HG02571 (cell line): ENCODE results near the gene CALN1.
"Not testable (repeated sequence)": the region's sequence is repeated elsewhere in the genome, so short reads cannot be mapped to it uniquely, and the experiment has no call there.

Experiments
- ATAC-seq: cut with Tn5 transposase; IDR thresholded peaks from one replicate; pipeline ENCODE4 v1.9.1; 2021; ENCODE audit warnings: mild to moderate bottlenecking, moderate library complexity; ENCODE audit not compliant: unreplicated experiment

Gene CALN1

DNA sequence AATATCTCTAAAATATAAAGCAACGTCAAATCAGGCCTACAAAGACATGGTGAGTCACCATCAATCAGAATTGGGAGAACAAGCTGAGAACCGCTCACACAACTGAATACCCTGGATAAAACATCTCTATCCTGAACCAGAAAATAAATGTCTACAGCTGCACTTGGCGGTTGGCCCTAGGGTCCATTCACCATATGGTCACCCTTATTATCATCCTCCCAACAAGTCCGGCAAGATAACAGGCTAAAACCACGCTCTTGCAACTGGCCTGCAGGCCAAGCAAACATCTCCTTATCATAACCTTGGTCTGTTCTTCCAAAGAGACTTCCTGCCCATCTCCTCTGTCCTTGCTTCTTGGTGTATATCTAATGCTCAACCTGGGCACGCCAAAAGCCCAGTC is 310.7 kb downstream of the CALN1 start:
- ATAC-seq = no peak

GRCh38 chr7:72099784-72100183 is 312.4 kb downstream of the CALN1 start:
- no peak for ATAC-seq

- ATAC-seq = no peak
These were observed 313.1 kb downstream of the CALN1 start for GRCh38 chr7:72098807-72099580.

DNA sequence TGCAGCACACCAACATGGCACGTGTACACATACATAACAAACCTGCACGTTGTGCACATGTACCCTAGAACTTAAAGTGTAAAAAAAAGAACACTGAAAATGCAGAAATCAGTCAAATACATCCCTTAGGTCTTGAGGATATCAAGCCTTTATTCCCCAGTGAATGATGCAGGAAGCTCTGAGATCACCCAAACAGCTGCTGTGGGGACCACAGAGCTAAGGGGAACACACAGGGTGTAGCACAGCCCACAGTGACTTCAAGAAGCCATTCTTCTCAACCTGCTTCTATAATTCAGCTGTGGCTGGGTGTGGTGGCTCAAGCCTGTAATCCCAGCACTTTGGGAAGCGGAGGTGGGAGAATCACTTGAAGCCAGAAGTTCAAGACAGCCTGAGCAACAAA is 314.9 kb downstream of the CALN1 start:
- no peak for ATAC-seq

DNA sequence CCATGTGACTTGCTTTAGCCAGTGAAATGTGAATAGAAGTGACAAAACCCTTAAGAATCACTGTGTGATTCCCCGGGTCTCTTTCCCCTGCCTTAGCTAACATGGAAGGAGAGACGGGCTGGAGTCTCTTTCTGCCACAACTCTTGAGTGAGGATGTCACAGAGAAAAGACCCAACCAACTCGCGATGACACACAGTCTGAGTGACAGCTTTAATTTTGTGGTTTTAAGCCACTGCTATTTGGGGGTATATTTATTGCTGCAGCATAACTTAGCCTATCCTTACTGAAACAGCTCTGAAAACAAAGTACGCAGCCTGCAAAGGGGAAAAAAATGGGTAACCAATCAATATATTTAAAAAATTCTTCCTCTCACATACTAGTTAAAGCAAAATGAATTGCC is 319.4 kb downstream of the CALN1 start:
- no peak for ATAC-seq

DNA sequence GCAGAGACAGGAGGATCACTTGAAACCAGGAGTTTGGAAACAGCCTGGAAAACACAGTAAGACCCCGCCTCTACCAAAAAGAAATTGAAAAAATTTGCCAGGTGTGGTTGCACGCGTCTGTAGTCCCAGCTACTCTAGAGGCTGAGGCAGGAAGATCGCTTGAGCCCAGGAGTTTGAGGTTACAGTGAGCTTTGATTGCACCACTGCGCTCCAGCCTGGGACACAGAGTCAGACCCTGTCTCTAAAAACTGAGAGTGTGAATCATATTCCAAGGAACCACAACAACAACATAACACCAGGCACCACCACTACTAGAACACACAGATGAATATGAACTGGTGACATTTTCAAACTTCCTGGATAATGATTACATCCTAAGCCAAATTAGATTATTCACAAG is 324.2 kb downstream of the CALN1 start:
- ATAC-seq = no peak

- no peak for ATAC-seq
These were observed 331.1 kb downstream of the CALN1 start for GRCh38 chr7:72080865-72081510.

DNA sequence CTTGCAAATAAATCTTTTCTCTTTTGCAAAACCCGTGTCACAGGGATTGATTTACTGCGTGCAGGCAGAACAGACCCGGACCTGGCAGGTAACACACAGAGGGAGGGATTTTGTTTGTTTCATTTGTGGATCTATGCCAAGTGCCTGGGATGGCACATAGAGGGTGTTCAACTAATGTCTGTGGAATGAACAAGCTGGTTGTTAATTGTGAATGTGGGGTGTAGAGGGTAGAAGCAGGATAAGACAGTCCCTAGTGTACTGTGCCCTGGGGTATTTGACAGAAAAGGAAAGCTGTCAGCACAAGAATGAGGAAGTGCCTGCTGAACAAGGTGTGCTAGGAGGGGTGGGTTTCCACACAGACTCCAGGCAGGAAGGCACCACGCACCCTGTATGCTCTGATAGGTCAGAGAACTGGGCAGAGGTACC is 331.8 kb downstream of the CALN1 start:
- no peak for ATAC-seq

DNA sequence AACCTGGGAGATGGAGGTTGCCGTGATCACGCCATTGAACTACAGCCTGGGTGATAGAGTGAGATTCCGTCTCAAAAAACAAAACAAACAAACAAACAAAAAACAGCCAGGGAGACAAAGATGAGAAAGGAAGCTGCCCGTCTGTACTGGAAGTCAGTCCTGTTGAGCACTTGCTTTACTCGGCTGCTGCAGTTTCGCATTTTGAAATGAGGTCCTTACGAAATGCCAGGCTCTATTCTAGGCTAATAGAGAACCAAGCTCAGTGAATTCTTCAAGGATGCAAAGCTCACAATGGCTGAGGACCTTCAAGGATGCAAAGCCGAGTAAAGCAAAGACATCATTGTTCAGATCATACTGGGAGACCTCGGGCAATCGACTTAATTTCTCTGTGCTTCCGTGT is 333.3 kb downstream of the CALN1 start:
- no peak for ATAC-seq

- ATAC-seq = no peak
These were observed 333.8 kb downstream of the CALN1 start for GRCh38 chr7:72078301-72078700.

DNA sequence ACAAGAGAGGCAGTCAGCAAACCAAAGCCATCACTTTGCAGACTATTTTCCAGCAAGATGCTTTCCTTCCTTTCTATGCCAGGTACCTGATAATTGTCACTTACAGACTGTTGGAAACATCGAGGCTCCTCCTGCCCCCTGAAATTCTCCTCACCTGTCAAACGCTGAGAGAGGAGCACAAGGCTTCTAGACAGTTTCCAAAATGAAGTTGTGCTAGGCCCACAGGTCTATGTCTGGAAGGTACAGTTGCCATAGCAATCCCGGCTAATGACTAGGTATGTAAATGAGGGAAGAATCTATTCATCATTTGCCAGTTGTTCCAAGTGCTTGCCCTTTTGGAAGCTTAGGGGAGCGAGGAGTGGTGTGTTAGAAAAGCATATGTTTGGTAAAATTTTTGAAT is 334.4 kb downstream of the CALN1 start:
- no peak for ATAC-seq

DNA sequence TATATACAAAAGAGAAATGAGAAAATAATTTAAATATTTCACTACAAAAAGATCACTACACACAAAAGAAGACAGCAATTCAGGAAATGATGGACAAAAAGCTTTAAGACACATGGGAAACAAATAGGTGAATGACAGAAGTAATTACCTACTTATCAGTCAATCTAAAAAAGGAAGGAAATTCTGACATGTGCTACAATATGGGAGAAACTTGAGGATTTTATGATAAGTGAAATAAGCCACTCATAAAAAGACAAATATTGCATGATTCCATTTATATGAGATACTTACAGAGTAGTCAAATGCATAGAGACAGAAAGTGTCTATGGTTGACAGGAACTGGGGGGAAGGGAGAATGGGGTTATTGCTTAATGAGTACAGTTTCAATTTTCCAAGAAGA is 339.2 kb downstream of the CALN1 start:
- ATAC-seq = no peak

DNA sequence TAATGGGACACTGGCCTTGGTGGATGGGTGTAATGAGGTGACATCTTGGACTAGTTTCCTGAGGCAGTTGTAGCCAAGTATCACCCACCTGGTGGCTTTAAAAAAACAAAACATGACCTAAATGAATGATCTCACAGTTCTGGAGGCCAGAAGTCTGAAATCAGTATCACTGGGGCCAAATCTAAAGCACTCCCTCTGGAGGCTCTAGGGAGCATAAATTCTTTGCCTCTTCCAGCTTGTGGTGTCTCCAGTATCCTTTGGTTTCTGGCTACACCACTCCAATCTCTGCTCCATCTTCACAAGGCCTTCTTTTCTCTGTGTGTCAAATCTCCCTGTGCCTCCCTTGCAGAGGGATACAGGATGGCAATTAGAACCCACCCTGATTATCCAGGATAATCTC is 342.9 kb downstream of the CALN1 start:
- ATAC-seq = no peak

DNA sequence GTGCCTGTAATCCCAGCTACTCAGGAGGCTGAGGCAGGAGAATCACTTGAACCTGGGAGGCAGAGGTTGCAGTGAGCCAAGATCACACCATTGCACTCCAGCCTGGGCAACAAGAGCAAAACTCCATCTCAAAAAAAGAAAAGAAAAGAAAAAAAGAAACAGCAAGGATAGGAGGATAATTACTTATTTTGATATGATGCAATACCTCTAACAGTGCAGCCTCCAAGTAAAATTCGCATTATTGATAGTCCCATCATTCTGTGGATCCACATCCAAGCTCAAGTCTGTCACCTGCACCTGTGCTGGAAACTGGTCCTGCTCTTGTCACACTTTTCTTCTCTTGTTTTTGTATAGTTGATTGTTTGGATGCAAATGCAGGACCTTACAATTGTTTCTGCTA is 346.4 kb downstream of the CALN1 start:
- not testable (repeated sequence) for ATAC-seq

DNA sequence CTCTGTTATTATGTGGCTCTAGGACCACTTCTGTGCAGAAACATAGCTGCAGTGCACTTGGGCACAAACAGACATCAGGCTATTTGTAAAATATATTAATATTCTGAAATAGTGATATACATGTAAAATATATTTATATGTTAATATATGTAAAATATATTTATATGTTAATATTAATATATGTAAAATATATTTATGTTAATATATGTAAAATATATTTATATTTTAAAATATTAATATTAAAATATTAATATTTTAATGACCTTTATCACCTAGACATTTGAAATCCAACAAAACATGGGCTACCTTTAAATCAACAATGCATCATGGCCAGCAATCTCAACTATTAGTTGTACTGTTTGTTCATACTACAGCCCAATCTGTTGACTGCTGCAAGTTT is 347.2 kb downstream of the CALN1 start:
- ATAC-seq = no peak

GRCh38 chr7:72063330-72063729 is 348.8 kb downstream of the CALN1 start:
- no peak for ATAC-seq

GRCh38 chr7:72062666-72063065 is 349.5 kb downstream of the CALN1 start:
- ATAC-seq = no peak

DNA sequence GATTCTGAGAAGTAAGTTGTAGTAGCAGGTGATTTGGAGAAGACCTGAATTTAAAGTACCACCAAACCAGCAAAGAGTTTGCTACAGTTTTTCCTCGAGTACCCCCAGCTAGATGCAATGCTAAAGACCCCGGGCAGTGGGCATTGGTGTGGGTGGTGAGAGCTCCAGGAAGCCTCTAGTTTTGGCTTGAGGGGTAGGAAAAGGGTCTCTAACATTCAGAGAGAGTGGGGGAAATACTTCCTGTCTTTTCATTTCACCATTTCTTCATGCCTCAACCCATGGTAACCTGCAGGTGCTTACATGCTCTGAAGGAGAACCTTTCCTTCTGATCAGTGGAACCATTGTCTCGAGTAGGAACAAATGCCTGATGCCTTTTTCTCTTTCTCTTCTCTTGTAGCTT is 352.2 kb downstream of the CALN1 start:
- no peak for ATAC-seq

DNA sequence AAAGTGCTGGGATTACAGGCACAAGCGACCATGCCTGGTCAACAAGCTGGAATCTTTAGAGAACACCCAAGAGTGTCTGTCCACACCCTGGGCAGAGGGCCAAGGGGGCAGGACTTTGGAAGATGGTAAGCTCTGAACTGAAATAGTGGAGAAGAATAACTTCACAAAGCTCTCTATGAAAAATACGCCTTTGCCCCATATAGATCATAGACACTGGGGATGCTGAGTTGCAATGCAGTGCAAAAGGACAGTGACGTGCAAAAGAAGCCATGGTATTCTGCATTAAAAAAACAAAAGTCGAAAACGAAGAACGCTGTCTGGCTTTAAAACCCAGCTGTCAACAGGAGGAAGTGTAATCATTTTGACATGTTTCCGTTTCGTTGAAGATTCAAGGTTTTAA is 353.6 kb downstream of the CALN1 start:
- ATAC-seq = no peak

- ATAC-seq = no peak
These were observed 354.3 kb downstream of the CALN1 start for GRCh38 chr7:72057796-72058195.

- no peak for ATAC-seq
These were observed 354.9 kb downstream of the CALN1 start for GRCh38 chr7:72057231-72057630.

GRCh38 chr7:72055426-72055825 is 356.7 kb downstream of the CALN1 start:
- ATAC-seq = no peak

DNA sequence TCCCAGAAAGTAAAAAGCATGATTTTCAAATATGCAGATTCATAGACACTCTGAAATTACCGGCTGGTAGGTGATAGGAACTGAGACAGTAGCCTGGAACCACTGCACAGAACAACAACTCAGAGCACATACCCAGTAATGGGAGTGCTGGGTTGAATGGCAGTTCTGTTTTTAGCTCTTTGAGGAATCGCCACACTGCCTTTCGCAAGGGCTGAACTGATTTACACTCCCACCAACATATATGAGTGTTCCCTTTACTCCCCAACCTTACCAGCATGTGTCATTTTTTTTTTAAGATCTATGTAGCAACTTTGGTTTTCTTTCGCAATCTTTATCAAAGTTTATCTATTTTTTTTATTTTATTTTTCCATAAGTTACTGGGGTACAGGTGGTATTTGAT is 358.8 kb downstream of the CALN1 start:
- ATAC-seq = no peak
